GM21423 (cell line): ENCODE data around the gene PEF1.

ENCODE experiments used
- ATAC-seq: cut with Tn5 transposase; IDR thresholded peaks from one replicate; pipeline ENCODE4 v1.9.1; 2021; ENCODE audit warnings: mild to moderate bottlenecking, moderate library complexity; ENCODE audit not compliant: unreplicated experiment

The PEF1 gene, protein sequence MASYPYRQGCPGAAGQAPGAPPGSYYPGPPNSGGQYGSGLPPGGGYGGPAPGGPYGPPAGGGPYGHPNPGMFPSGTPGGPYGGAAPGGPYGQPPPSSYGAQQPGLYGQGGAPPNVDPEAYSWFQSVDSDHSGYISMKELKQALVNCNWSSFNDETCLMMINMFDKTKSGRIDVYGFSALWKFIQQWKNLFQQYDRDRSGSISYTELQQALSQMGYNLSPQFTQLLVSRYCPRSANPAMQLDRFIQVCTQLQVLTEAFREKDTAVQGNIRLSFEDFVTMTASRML

DNA sequence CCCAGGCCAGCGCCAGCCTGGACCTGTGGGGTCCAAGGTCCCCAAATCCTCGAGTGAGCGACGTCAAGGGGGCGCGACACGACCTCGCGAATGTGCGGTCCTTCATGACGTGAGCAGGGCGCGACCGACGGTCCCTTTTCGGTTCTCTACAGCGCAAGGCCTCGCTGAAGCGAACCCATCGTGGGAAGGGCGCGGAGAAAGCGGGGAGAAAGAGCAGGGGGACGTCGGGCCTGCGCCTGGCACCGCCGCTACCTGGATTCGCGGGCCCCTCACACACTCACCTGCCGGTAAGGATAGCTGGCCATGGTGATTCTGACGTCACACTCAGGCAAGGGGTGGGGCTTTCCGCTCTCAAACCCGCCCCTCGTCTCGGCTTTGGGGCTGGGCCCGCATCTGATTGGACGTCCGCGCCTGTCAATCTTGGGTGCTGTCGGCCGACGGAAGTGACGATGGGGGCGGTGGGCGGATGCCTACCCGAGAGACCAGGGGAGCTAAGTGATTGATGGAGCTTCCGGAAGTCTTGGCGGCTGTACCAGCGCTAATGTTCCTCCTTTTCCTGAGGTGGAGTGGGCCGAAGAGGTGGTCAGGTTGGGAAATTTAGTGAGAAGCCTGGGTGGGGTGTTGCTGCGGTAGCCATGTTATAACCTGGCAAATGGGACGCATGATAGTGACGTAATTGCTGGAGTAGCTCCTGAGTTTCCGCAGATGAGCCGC lies at the start of gene PEF1:
TSS of gene PEF1 (minus strand) at position 317 of the 714 bp plus-strand sequence. CDS start at position 305, 12 bp downstream.
- ATAC-seq = peak; percentile 96

DNA sequence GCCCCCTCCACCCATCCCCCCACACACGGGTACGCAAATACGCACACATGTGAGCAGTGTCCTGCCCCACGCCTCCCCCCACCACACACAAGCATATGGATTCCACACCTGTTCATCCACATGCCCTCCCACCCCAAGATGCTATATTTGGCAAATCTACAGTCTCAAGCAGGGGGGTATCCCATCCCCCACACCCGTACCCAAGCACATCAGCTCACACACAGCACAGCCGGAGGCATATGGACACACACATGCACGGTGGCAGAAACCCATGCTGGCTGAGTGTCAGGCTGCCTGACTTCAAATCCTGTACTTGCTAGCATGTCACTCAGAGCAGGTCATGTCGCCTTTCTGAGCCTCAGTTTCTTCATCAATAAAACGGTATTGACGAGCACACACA lies 48.6 kb upstream of the PEF1 start:
- no peak for ATAC-seq

DNA sequence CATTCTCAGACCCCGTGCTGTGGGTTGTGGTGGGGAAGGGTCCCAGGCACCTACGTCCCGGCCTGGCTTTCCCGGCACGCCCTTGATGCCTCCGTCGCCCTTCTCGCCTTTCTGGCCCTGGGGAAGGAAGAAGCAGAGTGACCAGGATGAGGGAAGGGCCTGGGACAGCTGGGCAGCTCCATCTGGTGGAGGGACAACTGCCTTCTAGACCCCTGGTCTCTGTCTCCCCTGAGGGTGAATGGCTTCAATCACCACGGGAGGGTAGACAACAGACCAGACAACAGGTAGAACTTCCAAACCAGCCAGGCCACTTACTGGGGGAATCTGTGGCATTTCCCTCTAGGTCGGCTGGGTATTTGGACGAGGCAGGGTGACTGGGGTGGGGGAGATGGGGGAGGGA lies 47.3 kb upstream of the PEF1 start:
- ATAC-seq = no peak

DNA sequence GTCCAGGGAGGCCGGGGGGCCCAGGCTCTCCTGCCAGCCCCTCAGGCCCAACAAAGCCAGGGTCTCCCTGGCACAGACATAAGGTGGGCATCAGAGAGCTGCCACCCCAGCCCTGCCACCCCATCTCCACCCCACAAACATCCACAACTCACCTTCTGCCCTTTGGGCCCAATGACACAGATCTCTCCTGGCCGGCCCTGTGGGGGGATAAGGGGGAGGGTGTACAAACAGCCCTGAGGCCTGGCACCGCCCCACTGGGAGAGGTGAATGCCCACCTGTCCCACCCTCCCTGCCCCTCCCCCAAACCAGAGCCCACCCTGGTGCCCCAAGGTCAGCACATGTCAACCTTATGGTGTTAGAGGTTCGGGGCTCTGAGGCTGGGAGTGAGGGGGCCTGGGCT lies 46.8 kb upstream of the PEF1 start:
- no peak for ATAC-seq

DNA sequence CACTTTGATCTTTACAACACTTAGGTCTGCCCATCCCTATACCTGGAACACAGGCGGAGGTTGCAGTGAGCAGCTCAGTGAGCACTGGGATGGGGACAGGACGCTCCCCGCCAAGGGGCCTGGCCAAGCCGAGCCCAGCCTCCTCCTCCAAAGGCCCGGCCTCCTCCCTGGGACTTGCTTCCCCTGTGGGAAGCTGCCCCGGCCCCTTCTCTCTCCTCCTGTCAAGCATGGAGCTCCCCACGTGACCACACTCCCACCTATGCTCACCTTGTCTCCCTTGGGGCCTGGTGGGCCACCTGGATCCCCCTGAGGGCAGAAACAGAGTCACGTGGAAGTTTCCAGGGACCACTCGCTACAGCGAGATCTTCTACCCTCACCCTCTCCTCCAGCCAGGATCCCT lies 46.2 kb upstream of the PEF1 start:
- no peak for ATAC-seq

DNA sequence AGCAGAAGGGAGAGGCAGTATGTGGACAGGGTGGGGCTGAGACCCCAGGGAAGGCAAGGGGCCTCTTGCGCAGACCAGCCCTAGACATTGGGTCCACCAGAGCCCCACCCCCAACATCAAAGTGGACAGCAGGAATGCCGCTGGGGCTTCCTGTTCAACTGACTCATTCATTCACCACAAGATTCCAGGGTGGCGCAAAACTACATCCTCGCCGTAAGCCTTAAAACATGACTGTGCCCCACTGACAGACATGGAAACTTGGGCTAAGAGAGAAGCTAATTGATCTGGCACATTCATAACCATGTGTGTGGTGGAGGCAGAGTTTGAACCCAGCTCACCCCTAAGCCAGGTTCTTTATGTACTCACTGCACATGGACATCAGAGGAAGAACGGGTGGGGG lies 45.2 kb upstream of the PEF1 start:
- no peak for ATAC-seq

DNA sequence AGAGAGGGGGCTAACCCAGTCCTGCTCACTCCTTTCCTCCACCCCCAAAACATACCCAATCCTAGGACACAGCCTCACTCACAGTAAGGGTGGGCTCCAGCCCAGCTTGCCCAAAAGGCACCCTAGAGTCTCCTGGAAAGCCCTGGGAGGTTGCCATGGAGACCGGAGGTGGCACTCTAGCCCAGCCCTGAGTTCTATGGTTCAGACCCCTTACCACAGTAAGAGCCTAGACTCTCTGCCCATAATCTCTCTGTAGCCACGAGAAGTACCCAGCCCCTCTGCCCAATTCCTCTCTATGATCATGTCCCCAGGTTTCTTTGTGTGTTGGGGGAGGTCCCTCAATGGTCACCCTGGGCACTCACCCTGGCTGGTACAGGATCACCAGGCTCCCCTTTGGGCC lies 44.7 kb upstream of the PEF1 start:
- ATAC-seq = no peak

DNA sequence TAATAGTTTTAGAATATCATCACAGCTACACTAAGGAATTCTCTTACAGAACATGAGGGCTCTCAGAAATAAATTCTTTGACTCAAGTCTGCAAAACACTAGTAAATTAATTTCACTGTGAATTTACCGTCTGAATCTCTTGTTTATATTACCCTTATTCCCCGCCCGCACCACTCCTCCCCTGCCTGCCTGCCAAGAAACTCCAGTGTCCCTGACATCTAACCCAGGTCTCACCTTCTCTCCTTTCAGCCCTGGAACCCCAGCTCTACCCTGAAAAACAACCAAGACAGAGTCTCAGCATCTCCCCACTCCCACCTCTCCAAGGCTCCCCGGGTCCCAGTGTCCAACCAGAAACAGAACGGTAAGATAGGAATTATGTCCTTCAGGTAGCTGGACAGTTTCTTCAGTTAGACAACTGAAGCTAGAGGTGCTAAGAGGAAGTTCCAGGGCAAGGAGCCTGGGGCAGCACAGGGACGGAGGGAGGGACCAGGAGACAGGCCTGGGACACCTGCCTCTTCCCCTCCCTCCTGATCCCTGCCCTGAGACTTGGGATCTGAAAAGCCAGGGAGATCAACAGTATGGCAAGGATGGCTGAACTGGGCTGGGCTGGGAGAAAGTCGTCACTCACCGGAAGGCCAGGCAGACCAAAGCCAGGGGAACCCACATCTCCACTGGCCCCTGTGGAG lies 43.7 kb upstream of the PEF1 start:
- ATAC-seq = no peak

DNA sequence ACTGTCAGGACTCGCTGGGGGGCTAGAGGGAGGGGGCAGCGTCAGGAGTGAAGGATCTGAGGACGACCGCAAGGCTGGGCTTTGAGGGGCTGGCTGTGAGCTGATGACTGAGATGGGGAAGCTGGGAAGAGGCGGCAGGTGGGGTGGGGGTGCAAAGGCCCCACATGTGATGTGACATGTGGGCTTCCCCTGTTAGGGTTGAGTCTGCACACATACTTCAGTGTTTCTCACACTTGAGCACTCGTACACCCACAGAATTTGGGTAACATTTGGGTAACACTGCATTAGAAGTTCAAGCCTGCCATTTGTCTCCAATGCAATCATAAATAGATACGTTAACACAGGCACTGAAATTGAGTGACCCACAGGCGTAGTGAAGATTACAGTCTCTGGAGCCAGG lies 42.9 kb upstream of the PEF1 start:
- no peak for ATAC-seq

DNA sequence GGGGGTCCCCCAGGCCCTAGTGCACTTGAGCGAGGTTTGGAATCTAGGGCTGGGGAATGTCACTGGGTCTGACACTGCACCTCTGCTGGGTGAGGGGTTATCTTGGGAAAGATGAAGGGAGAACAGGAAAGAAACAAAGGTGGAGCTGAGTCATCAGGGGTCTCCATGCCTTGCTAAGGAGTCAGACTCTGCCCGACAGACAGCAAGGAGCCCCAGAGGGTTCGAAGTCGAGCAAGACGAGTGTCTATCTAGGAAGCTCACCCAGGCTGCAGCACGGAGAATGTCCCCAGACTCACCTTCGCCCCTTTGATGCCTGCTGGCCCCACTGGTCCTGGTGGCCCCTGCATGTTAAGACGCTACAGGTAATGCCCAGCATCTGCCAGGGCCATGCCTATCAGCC lies 41.1 kb upstream of the PEF1 start:
- ATAC-seq = no peak

DNA sequence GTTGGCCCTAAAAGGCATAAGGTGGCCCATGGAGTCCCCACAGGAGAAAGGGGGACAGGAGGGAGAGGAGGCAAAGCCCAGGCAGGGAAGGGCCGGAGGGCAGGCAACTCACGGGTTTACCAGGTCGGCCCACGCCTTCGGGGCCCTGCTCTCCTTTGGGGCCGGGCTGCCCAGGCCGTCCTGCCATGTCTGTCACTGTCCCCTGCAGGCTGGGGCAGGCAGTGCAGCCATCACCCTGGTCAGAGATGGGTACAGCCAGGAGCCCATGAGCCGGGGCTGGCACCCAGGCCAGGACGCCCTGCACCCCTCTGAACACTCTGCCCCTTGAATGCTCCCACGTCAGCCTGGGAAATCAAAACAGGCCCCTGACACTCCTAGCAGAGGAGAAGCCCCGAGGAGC lies 39.3 kb upstream of the PEF1 start:
- no peak for ATAC-seq

DNA sequence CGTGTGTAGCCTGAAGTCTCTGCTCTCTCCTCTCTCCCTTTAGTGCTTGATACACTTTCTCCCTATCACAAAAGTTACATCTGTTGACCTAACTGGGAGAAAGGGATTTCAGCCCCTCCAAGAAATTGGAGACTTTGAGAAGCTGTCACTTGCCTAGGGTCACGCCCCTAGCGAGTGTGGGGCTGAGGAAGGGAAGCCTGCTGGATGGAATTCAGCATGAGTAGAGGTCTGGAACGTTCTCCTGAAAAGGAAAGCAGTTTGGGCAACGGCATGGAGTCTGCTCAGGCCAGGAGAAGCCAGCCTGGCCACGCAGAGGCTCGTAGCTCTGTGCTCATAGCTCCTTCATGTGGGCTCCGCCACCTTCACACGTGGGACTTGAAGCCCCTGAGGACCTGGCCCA lies 36.7 kb upstream of the PEF1 start:
- ATAC-seq = no peak

DNA sequence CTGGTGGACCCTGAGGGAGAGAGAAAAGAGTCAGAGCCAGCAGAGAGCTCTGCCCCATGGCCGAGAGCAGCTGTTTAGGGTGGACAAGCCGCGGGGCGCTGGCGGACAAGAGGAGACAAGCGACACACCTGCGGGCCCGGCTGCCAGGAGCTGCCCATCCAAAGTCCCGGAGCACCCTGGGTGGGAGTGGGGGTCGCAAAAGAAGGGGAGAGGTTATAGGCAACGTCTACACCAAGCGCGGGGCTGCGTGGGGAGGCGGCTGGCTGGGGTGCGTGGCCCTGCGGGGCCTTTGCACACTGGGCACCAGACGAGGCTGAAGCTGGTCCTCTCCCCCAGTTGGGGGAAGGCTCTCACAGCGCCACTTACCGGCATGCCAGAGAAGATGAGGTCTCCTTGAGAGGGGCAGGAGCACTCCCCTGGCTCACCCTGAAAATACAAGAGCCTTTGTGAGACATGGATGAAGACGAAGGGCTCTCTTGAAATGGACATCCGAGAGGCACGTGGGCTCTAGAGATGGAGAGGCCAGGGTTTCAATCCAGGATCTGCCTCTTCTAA lies 35.1 kb upstream of the PEF1 start:
- ATAC-seq = no peak

DNA sequence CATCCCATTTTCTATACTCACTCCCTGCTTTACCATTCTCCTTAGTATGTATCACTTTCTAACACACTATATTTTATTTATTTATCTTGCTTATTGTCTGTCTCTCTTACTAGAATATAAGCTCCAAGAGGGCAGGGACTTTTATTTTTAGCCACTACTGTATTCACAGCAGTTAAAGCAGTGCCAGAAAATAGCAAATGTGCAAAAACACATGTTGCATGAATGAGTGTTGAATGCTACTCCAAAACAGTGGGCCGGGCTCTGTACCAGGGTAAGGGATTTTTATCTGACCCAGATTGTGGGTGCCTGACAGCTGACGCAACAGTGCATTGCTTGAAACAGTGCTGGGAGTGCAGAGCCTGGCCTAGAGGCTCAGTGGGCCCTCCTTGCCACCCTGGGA lies 34.4 kb upstream of the PEF1 start:
- ATAC-seq = no peak

DNA sequence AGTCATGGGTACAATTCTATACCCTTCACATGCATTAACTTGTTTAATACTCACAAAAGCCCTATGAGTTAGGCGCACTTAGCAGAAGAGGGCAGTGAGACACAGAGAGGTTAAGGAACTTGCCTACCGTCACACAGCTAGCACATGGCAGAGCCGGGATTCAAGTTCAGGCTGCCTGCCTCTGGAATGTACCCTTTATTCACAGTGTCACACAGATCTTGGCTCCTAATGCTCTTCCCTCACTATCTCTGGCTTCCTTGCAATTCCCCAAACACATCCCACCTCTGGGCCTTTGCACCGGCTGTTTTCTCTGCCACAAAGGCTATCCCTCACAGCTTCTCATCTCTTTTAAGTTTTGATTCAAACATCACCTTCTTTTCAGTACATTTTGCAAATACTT lies 34.0 kb upstream of the PEF1 start:
- ATAC-seq = no peak

DNA sequence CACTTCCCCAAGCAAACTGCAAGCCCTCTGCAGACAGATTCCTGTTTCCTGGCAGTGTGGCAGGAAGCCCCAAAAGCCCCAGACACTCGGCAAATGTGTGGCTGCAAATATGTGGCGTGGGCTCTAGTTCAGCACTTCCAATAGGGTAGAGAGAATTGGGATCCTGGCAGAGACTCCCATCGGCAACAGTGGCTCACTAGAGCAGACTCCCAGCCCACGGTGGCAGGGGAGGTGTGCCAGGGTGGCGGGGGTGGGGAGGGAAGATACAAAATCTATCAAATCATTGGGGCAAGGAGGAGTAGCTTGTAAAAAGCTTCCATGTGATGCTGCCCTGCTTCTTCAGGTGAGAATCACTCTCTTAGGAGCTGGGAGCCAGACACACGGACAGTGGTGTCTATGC lies 33.3 kb upstream of the PEF1 start:
- no peak for ATAC-seq

DNA sequence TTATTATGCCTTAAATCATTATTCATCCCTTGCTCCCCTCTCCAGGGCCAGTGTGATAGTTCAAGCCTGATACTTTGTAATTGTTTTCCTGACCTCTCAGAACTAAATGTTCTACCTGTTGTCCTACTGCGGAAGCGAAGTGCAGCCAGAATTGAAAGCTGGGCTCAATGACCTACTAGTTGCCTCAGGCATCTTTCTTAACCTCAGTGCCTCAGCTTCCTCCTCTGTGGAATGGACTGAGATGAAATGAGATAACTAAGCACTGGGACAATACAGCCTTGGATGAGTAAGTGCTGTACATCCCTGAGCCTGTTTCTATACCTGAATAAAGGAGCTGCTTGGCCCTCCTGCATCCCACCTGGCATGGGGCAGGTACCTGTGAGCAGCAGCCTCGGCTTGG lies 32.7 kb upstream of the PEF1 start:
- no peak for ATAC-seq

DNA sequence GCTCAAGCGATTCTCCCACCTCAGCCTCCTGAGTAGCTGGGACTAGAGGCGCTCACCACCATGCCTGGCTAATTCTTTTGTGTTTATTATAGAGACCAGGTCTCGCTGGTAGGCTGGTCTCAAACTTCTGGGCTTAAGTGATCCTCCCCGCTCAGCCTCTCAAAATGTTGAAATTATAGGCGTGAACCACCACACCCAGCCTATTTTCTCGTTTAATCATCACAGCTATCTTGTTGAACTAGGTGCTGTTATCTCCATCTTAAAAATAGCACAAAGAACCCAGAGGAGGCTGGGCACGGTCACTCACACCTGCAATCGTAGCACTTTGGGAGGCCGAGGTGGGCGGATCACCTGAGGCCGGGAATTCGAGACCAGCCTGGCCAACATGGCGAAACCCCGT lies 31.1 kb upstream of the PEF1 start:
- ATAC-seq = no peak

DNA sequence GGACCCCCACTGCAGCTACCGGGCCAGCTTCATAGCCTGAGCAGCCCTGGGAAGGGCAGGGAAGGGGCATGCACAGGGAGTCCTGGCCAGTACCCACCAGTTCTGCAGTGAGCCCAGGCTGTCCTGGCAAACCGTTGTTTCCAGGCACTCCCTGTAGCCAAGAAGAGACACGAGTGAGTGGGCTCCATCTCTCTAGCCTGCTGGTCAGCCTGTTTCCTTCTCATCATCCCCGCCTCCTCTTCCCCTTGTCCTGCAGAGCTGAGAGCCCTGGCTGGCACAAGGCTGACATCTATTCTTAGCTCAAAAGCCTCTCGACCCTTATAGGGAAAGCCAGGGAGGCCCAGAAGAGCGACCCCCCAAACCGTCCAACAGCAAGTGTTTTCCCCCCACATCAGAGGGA lies 30.5 kb upstream of the PEF1 start:
- ATAC-seq = no peak

DNA sequence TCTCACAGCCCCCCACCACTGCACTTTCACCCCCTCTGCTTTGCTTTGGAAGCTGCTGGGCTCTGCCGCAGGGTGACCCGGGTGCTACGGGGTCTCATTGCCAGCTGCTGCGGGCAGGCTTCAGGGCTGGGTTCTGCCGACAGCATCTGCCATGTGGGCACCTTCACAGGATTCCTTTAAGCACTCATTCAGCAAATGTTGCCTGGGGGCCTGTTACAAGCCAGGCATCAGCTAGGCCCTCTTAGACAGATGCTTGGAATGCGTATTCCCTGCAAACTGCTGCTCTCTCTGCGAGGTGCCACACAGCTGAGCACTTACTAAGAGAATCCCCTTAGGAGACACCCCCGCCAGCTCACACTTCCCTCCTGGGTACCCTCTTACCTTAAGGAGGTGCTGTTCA lies 29.9 kb upstream of the PEF1 start:
- no peak for ATAC-seq

DNA sequence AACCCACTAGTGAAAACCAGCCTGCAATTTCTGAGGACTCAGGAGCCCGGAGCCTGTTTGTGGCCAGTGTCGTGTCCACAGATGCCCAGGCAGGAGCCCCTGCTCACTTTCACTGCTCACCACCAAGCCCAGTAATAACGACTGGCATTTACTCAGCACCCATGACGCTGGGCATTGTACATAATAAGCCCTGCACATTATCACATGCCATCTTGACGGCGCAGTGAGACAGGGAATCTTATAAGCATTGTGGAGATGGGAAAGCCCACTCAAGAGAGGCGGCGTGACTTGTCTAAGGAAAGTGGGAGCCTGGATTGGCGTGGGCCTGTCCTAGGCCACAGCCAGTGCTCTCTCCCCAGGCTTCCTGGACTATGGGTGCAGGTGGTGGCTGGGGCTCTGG lies 28.8 kb upstream of the PEF1 start:
- no peak for ATAC-seq

DNA sequence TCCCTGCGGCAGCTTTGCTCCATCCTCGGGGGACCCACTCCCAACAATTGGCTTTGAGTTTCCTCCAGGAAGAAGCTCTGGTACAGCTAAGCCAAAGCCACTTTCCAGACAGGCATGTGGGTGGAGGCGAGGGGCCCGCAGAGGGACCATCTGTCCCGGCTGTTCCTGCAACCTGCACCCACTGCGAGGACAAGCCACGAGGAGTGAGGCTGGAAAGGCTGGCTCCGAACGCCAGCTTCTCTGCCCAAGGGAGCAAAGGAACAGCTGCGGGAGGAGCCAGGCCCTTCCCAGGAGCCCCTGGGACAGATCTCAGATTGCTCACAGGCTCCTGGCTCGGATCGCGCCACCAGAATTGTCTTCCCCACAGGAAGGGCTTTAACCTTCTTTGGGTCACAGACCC lies 28.3 kb upstream of the PEF1 start:
- no peak for ATAC-seq
